HTR-8/SVneo (cell line): ENCODE results near the gene TMUB2.

Experiments used
- DNase-seq: peaks from one replicate; pipeline ENCODE4 v3.0.0; 2011; ENCODE audit warnings: low spot score, mixed read lengths; ENCODE audit not compliant: insufficient read length
- FAIRE-seq: peaks from 2 replicates; lab custom pipeline; 2011; peaks lifted over from hg19 to GRCh38; lab: Jason Lieb, UNC

Gene TMUB2

GRCh38 chr17:44241106-44241624 lies 54.4 kb downstream of the TMUB2 start:
- DNase-seq (no peak), FAIRE-seq (no peak)
